Lower leg skin (tissue), 3 donors: Measurements from ENCODE around the gene SOX2.

ENCODE experiments used
- CTCF ChIP-seq, 3 donors: fragments of 450-650 bp; IDR thresholded peaks; one replicate each; pipeline ENCODE4 v1.5.1; 2016; ENCODE audit warnings: antibody characterized with exemption in 3 of 3, mild to moderate bottlenecking in 3 of 3, moderate library complexity in 2 of 3
- POLR2A ChIP-seq, 2 donors: fragments of 450-650 bp; IDR thresholded peaks; one replicate each; pipeline ENCODE4 v1.6.1; 2016 to 2017; ENCODE audit warnings: antibody characterized with exemption in 2 of 2, mild to moderate bottlenecking in 1 of 2, moderate library complexity in 1 of 2

GRCh38 chr3:181718369-181718768, 6.6 kb downstream of the SOX2 start:
- TF ChIP-seq CTCF (IDR thresholded peaks at IDR 0.05) (no peak), POLR2A (IDR thresholded peaks at IDR 0.05) (no peak)
